H9 (cell line): Measurements from ENCODE around the gene METTL4. TPM values are rescaled to one million over a fixed set of nuclear protein-coding genes. Genes with fewer than 3 reads are reported as not detected.

ENCODE experiments used
- DNase-seq: peaks from one replicate; pipeline ENCODE4 v3.0.0-alpha.2; 2017
- H2AFZ ChIP-seq: one replicate; pipeline ENCODE4 v1.6.1; 2013; ENCODE audit warnings: mild to moderate bottlenecking, low read length, control low read depth, moderate library complexity
- H2AK5ac ChIP-seq: 2 replicates; pipeline ENCODE4 v1.6.1; 2013; ENCODE audit warnings: low read length, control low read depth, mixed read lengths; ENCODE audit not compliant: insufficient read length
- H2BK120ac ChIP-seq: one replicate; pipeline ENCODE4 v1.6.1; 2013; ENCODE audit warnings: low read depth, mild to moderate bottlenecking, low read length, control low read depth, inconsistent platforms; ENCODE audit not compliant: poor library complexity, severe bottlenecking
- H2BK12ac ChIP-seq: 2 replicates; pipeline ENCODE4 v1.6.1; 2013; ENCODE audit warnings: low read length, control low read depth, mixed read lengths, low read depth; ENCODE audit not compliant: insufficient read length
- H2BK15ac ChIP-seq: 2 replicates; pipeline ENCODE4 v1.6.1; 2013; ENCODE audit warnings: low read depth, low read length, control low read depth
- H2BK20ac ChIP-seq: one replicate; pipeline ENCODE4 v1.6.1; 2013; ENCODE audit warnings: low read depth, mild to moderate bottlenecking, low read length, control low read depth, inconsistent platforms; ENCODE audit not compliant: poor library complexity, severe bottlenecking
- H2BK5ac ChIP-seq: 2 replicates; pipeline ENCODE4 v1.6.1; 2013; ENCODE audit warnings: low read length, control low read depth, mixed read lengths; ENCODE audit not compliant: insufficient read length
- H3K14ac ChIP-seq: 2 replicates; pipeline ENCODE4 v1.6.1; 2013; ENCODE audit warnings: low read length, control low read depth; ENCODE audit not compliant: insufficient read depth
- H3K18ac ChIP-seq: 2 replicates; pipeline ENCODE4 v1.6.1; 2013; ENCODE audit warnings: low read depth, mild to moderate bottlenecking, mixed read lengths, low read length, control low read depth; ENCODE audit not compliant: insufficient read length
- H3K23ac ChIP-seq: 2 replicates; pipeline ENCODE4 v1.6.1; 2013; ENCODE audit warnings: low read length, control low read depth, mixed read lengths, low read depth; ENCODE audit not compliant: insufficient read length
- H3K23me2 ChIP-seq: 2 replicates; pipeline ENCODE4 v1.6.1; 2013; ENCODE audit warnings: low read depth, mild to moderate bottlenecking, mixed read lengths, low read length, control low read depth; ENCODE audit not compliant: insufficient read length, poor library complexity, severe bottlenecking
- H3K27ac ChIP-seq: 2 replicates; pipeline ENCODE4 v1.5.1; 2013; ENCODE audit warnings: low read length, control low read depth, mixed read lengths, low read depth; ENCODE audit not compliant: insufficient read length
- H3K27me3 ChIP-seq: 2 replicates; pipeline ENCODE4 v1.6.1; 2013; ENCODE audit warnings: low read length, control low read depth, inconsistent platforms; ENCODE audit not compliant: insufficient read depth
- H3K4ac ChIP-seq: 2 replicates; pipeline ENCODE4 v1.6.1; 2013; ENCODE audit warnings: low read depth, mild to moderate bottlenecking, control low read depth, inconsistent platforms, low read length, moderate library complexity
- H3K4me1 ChIP-seq: 2 replicates; pipeline ENCODE4 v1.6.1; 2013; ENCODE audit warnings: low read length, control low read depth, inconsistent platforms; ENCODE audit not compliant: insufficient read depth
- H3K4me2 ChIP-seq: 2 replicates; pipeline ENCODE4 v1.6.1; 2013; ENCODE audit warnings: low read length, control low read depth, mixed read lengths; ENCODE audit not compliant: insufficient read length, insufficient read depth
- H3K56ac ChIP-seq: 2 replicates; pipeline ENCODE4 v1.6.1; 2013; ENCODE audit warnings: low read depth, mild to moderate bottlenecking, mixed read lengths, low read length, control low read depth; ENCODE audit not compliant: insufficient read length
- H3K79me1 ChIP-seq: 2 replicates; pipeline ENCODE4 v1.6.1; 2013; ENCODE audit warnings: low read depth, mild to moderate bottlenecking, moderate library complexity, low read length, control low read depth, inconsistent platforms; ENCODE audit not compliant: insufficient read depth, poor library complexity, severe bottlenecking
- H3K79me2 ChIP-seq: 2 replicates; pipeline ENCODE4 v1.6.1; 2013; ENCODE audit warnings: low read length, control low read depth, inconsistent platforms; ENCODE audit not compliant: insufficient read depth
- H3K9ac ChIP-seq: 2 replicates; pipeline ENCODE4 v1.6.1; 2013; ENCODE audit warnings: low read length, control low read depth, mixed read lengths; ENCODE audit not compliant: insufficient read length; ENCODE audit errors: extremely low read depth
- H3K9me3 ChIP-seq: one replicate; pipeline ENCODE4 v1.6.1; 2013; ENCODE audit warnings: low read depth, low read length, inconsistent platforms; ENCODE audit not compliant: control insufficient read depth
- H3T11ph ChIP-seq: one replicate; pipeline ENCODE4 v1.6.1; 2013; ENCODE audit warnings: mild to moderate bottlenecking, low read length, control low read depth, inconsistent platforms
- H4K20me1 ChIP-seq: one replicate; pipeline ENCODE4 v1.6.1; 2013; ENCODE audit not compliant: control insufficient read depth, insufficient read length, insufficient read depth
- H4K5ac ChIP-seq: 2 replicates; pipeline ENCODE4 v1.6.1; 2013; ENCODE audit warnings: low read depth, mild to moderate bottlenecking, mixed read lengths, low read length, control low read depth; ENCODE audit not compliant: insufficient read length
- H4K8ac ChIP-seq: replicated peaks from 2 replicates; pipeline ENCODE4 v1.6.1; 2013; ENCODE audit warnings: low read length, control low read depth, mixed read lengths, low read depth; ENCODE audit not compliant: insufficient read length
- H4K91ac ChIP-seq: 2 replicates; pipeline ENCODE4 v1.6.1; 2013; ENCODE audit warnings: low read depth, mild to moderate bottlenecking, moderate library complexity, mixed read lengths, low read length, control low read depth; ENCODE audit not compliant: insufficient read length
- H3K27ac Mint-ChIP-seq, 3 experiments: 2 replicates in 2 of 3; 3 replicates in 1 of 3; pipeline ENCODE4 v1.8.0; 2020 to 2021; ENCODE audit warnings: mixed read lengths in 3 of 3, mild to moderate bottlenecking in 1 of 3, moderate library complexity in 1 of 3
- H3K27me3 Mint-ChIP-seq: 2 replicates; pipeline ENCODE4 v1.8.0; 2021; ENCODE audit warnings: low read depth, mild to moderate bottlenecking, moderate library complexity, mixed read lengths
- H3K36me3 Mint-ChIP-seq, 3 experiments: 2 replicates in 2 of 3; 3 replicates in 1 of 3; pipeline ENCODE4 v1.8.0; 2020 to 2021; ENCODE audit warnings: low read depth in 3 of 3, mixed read lengths in 3 of 3; ENCODE audit not compliant: insufficient read depth in 1 of 3
- H3K4me1 Mint-ChIP-seq, 2 experiments: 2 replicates each; pipeline ENCODE4 v1.8.0; 2020; ENCODE audit warnings: mixed read lengths in 2 of 2
- H3K4me3 Mint-ChIP-seq, 2 experiments: 2 replicates in 1 of 2; 3 replicates in 1 of 2; pipeline ENCODE4 v1.8.0; 2020 to 2021; ENCODE audit warnings: mild to moderate bottlenecking in 2 of 2, mixed read lengths in 2 of 2, moderate library complexity in 1 of 2
- H3K9me3 Mint-ChIP-seq, 2 experiments: 2 replicates in 1 of 2; 3 replicates in 1 of 2; pipeline ENCODE4 v1.8.0; 2020; ENCODE audit warnings: mild to moderate bottlenecking in 2 of 2, mixed read lengths in 2 of 2, moderate library complexity in 1 of 2
- CTCF ChIP-seq: fragments of 200-600 bp; sonication (generic); conservative IDR thresholded peaks from 3 replicates; pipeline ENCODE4 v1.8.0; 2021; ENCODE audit warnings: antibody characterized with exemption, mild to moderate bottlenecking
- WGBS: extraction: QIAGEN DNeasy Blood & Tissue Kit; methylation state at CpG from one replicate; pipeline ENCODE4 v1.1.7; 2013; ENCODE audit warnings: missing lambda C conversion rate, low lambda C conversion rate, mixed read lengths; ENCODE audit not compliant: insufficient read length; ENCODE audit errors: extremely low coverage; 5-methylcytosine and 5-hydroxymethylcytosine counted together
- total RNA-seq: library from RNA; stranded (reverse); gene quantifications from 2 replicates; pipeline ENCODE4 v1.2.1, GENCODE V29; 2021

The METTL4 gene
- total RNA-seq, 1 experiment from 2014 or later: 14.2 TPM

- WGBS: no CpG with 5 or more reads among the region's 3 CpGs
- Histone ChIP-seq H4K20me1 (no peaks in the 10 kb centered on the region), H3K79me1 (no peaks in the 10 kb centered on the region), H3K4me1 (no peaks in the 10 kb centered on the region; the same call in 1 of the 2 replicates), H3K27me3 (no peaks in the 10 kb centered on the region), H3K4me2 (no peak overlapping the region), H2BK5ac (no peak overlapping the region), H3K79me2 (no peaks in the 10 kb centered on the region), H3K56ac (no peak overlapping the region), H2BK20ac (no peak overlapping the region), H3K18ac (no peak overlapping the region), H2BK12ac (no peak overlapping the region), H3T11ph (no peak overlapping the region), H3K27ac (no peak overlapping the region), H3K14ac (no peak overlapping the region), H4K8ac (no peak overlapping the region), H4K91ac (no peak overlapping the region), H3K23ac (no peak overlapping the region), H2BK120ac (no peak overlapping the region), H2AK5ac (no peak overlapping the region), H3K9me3 (no peaks in the 10 kb centered on the region), H2AFZ (no peak overlapping the region), H3K9ac (no peak overlapping the region), H3K4ac (no peak overlapping the region), H2BK15ac (no peak overlapping the region), H3K23me2 (no peaks in the 10 kb centered on the region), H4K5ac (no peak overlapping the region)
- no peak overlapping the region; a peak in 1 of 7 replicates for H3K27ac Mint-ChIP-seq
- H3K27me3 Mint-ChIP-seq: no peaks in the 10 kb centered on the region
- no peak for TF ChIP-seq CTCF
- peaks cover 5 to 7% of the 10 kb centered on the region in 2 experiments; a peak in 4 of 5 replicates for H3K9me3 Mint-ChIP-seq
- no peak overlapping the region for H3K4me3 Mint-ChIP-seq
- no peak for DNase-seq
- peaks cover 5 to 9% of the 10 kb centered on the region in 2 experiments for H3K4me1 Mint-ChIP-seq
- peaks cover 7 to 21% (median 12%) of the 10 kb centered on the region in 3 experiments for H3K36me3 Mint-ChIP-seq
Measured at GRCh38 chr18:2537296-2537695, 34.0 kb downstream of the METTL4 start.
